ENCODE data around the gene ENKD1. TPM values are rescaled to one million over a fixed set of nuclear protein-coding genes. Genes with fewer than 3 reads are reported as not detected.

The ENKD1 gene
- total RNA-seq, 1 experiment from 2014 or later: 11.9 TPM

- no peak overlapping the region for H3K4me3 Mint-ChIP-seq
- no peaks in the 10 kb centered on the region for H3K9me3 Mint-ChIP-seq
- ChIA-PET CTCF (no interaction called here), POLR2A (no interaction called here)
- peaks cover 6% of the 10 kb centered on the region; the same call in 1 of the 2 replicates for H3K36me3 Mint-ChIP-seq
- ATAC-seq (no peak), DNase-seq (ENCODE audit: low spot score) (no peak)
- H3K27me3 Mint-ChIP-seq (ENCODE audit: low read depth): no peaks in the 10 kb centered on the region
- H3K27ac Mint-ChIP-seq: no peak overlapping the region
- TF ChIP-seq PRDM15 (CRISPR knock-in tag; IDR thresholded peaks at IDR 0.05) (no peak), MLX (CRISPR knock-in tag; IDR thresholded peaks at IDR 0.05) (no peak), ZNF425 (CRISPR knock-in tag; conservative IDR thresholded peaks at IDR 0.05) (no peak), NFE2L1 (CRISPR knock-in tag; IDR thresholded peaks at IDR 0.05) (no peak), TEAD4 (CRISPR knock-in tag; IDR thresholded peaks at IDR 0.05) (no peak), HMGXB4 (CRISPR knock-in tag; IDR thresholded peaks at IDR 0.05) (no peak), HMGA2 (CRISPR knock-in tag; IDR thresholded peaks at IDR 0.05) (no peak), GTF2I (CRISPR knock-in tag; conservative IDR thresholded peaks at IDR 0.05) (no peak), PREB (CRISPR knock-in tag; IDR thresholded peaks at IDR 0.05; ENCODE audit: borderline replicate concordance) (no peak), ZNF532 (CRISPR knock-in tag; IDR thresholded peaks at IDR 0.05; ENCODE audit: borderline replicate concordance) (no peak)
- no peaks in the 10 kb centered on the region for H3K4me1 Mint-ChIP-seq
These were observed 32.7 kb upstream of the ENKD1 start for GRCh38 chr16:67699265-67699664.

Measured in WTC11 (cell line).